Middle frontal gyrus (tissue), 1 donor: Measurements from ENCODE around the gene CCDC47.

Experiments used
- DNase-seq: peaks from one replicate; pipeline ENCODE4 v3.0.0-alpha.2; 2015; ENCODE audit warnings: low spot score; ENCODE audit errors: extremely low spot score

The CCDC47 gene

DNA sequence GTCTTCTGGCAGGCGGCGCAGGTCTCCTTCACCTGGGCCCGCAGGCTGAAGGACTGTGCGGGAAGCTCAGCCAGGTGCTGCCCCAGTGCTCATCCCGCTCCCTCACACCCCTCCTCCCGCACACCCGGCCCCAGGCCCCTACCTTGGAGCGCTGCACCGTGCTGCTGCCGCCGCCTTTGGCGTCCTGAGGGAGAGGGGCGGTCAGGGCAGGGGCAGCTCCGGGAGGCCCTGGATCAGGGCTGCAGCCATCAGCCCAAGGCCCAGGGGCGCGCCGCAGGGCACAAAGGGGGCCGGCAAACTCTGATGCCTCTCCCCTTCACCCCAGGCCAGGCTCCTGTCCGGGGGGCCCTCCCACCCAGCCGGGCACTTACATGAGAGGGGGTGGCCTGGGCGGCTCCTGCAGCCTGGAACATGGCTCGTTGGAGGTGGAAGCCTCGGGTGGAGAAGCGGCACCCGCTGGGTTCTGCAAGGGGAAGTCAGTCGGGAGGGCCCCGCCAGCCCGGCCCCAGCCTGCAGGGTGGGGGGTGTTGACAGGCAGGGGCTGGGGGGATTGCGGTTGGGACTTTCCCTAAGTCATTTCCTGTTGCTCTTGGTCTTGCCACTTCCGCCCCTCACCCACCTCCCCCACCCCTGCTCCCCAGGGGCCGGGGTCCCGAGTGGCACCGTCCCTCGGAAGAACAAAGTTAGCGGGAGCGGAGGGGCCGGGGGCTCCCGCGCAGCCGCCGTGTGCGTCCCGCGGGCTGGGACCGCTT is 74.3 kb downstream of the CCDC47 start:
- no peak for DNase-seq

DNA sequence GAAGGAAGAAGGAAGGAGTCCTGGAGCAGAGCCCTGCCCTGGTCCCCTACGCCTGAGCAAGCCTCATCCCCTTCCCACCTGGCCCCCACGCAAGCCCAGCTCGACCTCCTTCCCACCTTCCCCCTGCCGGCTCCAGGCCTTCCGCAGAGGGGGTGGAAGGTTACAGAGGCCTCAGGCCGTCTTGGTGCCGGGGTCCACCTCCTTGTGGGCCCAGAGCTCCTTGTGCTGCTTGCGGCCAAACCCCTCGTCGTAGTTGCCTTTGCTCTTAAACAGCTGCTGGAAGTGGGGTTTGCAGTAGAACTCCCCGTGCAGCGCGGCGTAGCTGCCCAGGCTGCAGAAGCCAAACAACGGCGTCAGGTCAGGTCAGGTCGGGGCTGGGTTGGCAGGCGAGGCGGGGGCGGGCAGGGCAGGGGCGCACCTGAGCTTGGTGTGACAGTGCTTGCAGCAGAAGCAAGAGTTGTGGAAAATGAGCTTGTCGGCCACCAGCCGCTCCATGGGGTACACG is 75.0 kb downstream of the CCDC47 start:
- DNase-seq = no peak

DNA sequence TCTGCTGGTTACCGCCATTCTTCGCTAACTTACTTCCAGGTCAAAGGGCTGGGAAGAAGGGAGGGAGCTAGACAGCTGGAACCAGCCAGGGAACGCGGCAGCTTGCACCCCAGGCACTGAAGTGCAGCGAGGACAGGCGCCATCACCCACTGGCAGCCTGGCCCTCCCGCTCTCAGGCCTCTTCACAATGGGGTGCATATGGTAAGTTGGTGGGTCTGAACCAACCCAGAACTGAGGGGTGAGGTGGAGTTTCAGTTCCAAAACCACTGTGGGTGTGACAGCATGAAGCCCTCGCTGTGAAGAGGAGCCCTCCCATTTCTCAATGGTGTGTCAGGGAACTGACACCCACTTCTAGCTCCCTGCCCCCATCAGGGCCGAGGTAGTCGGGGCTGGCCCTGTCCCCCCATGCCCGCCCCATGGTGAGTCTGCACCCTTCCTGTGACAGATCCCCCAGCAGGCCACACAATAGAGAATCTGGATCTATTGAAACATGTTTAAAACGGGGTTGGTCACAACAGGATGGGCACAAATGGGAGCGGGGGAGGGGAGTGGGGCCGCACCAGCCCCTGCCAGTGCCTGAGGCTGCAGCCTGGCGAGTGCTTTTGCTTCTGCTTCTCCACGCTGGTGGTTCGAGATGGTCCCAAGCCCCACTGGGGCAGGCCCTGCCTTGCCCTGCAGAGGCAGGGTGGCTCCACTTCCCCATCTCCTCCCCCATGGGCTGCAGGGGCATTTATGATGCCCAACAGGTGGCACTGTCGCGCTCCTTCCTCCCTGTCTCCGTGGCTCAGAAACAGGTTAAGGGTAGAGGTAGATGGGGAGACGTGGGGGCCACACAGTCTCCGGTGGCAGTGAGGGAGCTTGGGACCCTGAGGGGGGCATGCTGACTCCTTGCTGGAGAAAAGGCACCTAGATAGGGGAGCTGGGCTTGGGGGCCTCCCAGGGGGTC is 75.8 kb downstream of the CCDC47 start:
- DNase-seq = no peak

DNA sequence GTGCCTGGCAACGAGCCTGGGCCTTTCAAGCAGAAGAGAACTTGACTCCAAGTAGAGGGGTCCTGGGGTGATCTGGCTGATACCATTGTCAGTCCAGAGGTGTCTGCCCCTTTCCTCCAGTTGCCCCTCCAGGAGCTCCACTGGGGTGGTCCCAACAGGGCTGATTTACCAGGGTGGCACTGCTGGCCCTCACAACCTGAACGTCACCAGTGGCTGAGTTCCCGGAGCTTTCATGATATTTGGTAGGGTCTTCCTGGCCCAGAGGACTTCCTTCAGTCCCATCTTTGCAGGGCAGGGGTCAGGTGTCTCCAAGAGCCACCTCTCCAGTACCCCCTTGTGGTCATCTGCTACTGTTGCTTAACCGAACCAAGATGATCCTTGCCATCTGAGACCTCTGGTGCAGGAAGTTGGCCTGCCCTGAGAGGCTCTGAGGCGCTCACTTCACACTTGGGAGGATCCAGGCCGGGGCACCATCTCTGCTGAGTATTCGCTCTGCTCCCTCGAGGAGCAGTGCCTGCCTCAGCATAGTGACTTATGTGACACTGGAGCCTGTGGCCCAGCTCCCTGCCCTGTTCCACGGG is 76.9 kb downstream of the CCDC47 start:
- no peak for DNase-seq

DNA sequence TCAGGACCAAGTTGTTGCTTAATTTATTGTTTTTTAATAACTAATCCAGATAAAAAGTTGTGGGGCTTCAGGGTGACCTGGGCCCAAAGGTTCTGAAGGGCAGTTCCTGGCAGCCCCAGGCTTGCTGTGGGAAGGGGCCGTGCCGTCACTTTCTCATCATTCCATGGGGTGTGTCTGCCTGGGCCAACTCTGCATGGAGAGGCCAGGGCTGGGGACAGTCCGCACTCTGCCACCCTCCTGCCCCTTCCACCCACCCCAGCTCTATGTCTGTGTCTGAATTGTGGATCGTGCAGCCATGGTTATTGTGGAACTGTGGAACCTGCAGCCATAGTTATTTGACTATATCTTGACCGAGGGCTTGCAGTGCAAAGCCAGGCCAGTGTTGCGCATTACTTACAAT is 77.5 kb downstream of the CCDC47 start:
- DNase-seq = no peak
